PC-9 (cell line): Measurements from ENCODE around the gene SEC16A. TPM values are rescaled to one million over a fixed set of nuclear protein-coding genes. Genes with fewer than 3 reads are reported as not detected.

ENCODE experiments used
- BruUV-seq: library from RNA; stranded (reverse); fragments of 400-500 nt; replicated peaks from 2 replicates; lab custom pipeline; 2021; lab: Mats Ljungman, UMichigan
- CTCF ChIA-PET: fragments of 300-600 bp; sonication (Branson Sonifier 250); formaldehyde crosslinking; loops from one replicate; lab custom pipeline; 2022; ENCODE audit warnings: antibody characterized with exemption; lab: Charles Lee
- POLR2A ChIA-PET: fragments of 300-600 bp; sonication (Branson Sonifier 250); formaldehyde crosslinking; loops from one replicate; lab custom pipeline; 2022; ENCODE audit warnings: antibody characterized with exemption; ENCODE audit not compliant: unreplicated experiment; lab: Charles Lee
- DNase-seq, 2 experiments: peaks; one replicate each; pipeline versions ENCODE4 v3.0.0 to v3.0.0-alpha.2; 2015 to 2022; ENCODE audit warnings: mixed read lengths in 1 of 2
- H2AFZ ChIP-seq: fragments of 200-600 bp; sonication (generic); 2 replicates; pipeline ENCODE4 v1.8.1; 2017; ENCODE audit warnings: antibody characterized with exemption
- H3F3A ChIP-seq: fragments of 200-600 bp; sonication (generic); 2 replicates; pipeline ENCODE4 v1.8.1; 2017; ENCODE audit warnings: antibody characterized with exemption, mild to moderate bottlenecking, low read depth; ENCODE audit not compliant: insufficient read depth
- H3K27ac ChIP-seq: fragments of 200-600 bp; sonication (generic); 2 replicates; pipeline ENCODE4 v1.6.1; 2016; ENCODE audit warnings: mixed run types
- H3K27me3 ChIP-seq: fragments of 200-600 bp; sonication (generic); 2 replicates; pipeline ENCODE4 v1.6.1; 2016; ENCODE audit warnings: low read depth, mixed run types; ENCODE audit not compliant: insufficient read depth
- H3K36me3 ChIP-seq: fragments of 200-600 bp; sonication (generic); 2 replicates; pipeline ENCODE4 v1.6.1; 2016; ENCODE audit warnings: low read depth, mixed run types
- H3K4me1 ChIP-seq: fragments of 200-600 bp; sonication (generic); replicated peaks from 2 replicates; pipeline ENCODE4 v1.6.1; 2016; ENCODE audit warnings: mixed run types; ENCODE audit not compliant: insufficient read depth
- H3K4me2 ChIP-seq: fragments of 200-600 bp; sonication (generic); 2 replicates; pipeline ENCODE4 v1.6.1; 2017; ENCODE audit warnings: mixed run types
- H3K4me3 ChIP-seq: fragments of 200-600 bp; sonication (generic); 2 replicates; pipeline ENCODE4 v1.6.1; 2016; ENCODE audit warnings: mixed run types
- H3K79me2 ChIP-seq: fragments of 200-600 bp; sonication (generic); 2 replicates; pipeline ENCODE4 v1.6.1; 2017; ENCODE audit warnings: low read depth, mixed run types
- H3K9me2 ChIP-seq: fragments of 200-600 bp; sonication (generic); 2 replicates; pipeline ENCODE4 v1.8.1; 2017; ENCODE audit warnings: mild to moderate bottlenecking; ENCODE audit not compliant: insufficient read depth
- H3K9me3 ChIP-seq: fragments of 200-600 bp; sonication (generic); 2 replicates; pipeline ENCODE4 v1.8.1; 2016; ENCODE audit warnings: low read depth; ENCODE audit not compliant: insufficient read depth
- H4K20me1 ChIP-seq: fragments of 200-600 bp; sonication (generic); 2 replicates; pipeline ENCODE4 v1.8.1; 2017; ENCODE audit not compliant: insufficient read depth
- EZH2 ChIP-seq: fragments of 200-600 bp; sonication (generic); IDR thresholded peaks from 2 replicates; pipeline ENCODE4 v1.8.0; 2017; ENCODE audit warnings: antibody characterized with exemption, low read depth
- intact Hi-C: fragments of 100-400 bp; cut with micrococcal nuclease; formaldehyde crosslinking; loops from one replicate; pipeline ENCODE4 v1.10.0; 2022; ENCODE audit not compliant: unreplicated experiment
- microRNA-seq: library from miRNA; unstranded; fragments of <30 nt; microRNA quantifications from one replicate; pipeline ENCODE4 v1.2.0, GENCODE V29; 2021; ENCODE audit warnings: borderline number of aligned reads, borderline replicate concordance
- total RNA-seq: library from RNA; stranded (reverse); gene quantifications from 2 replicates; pipeline ENCODE4 v1.2.3, GENCODE V29; 2021
- TF ChIP-seq, protein P1 (sequence below): fragments of 200-600 bp; sonication (generic); conservative IDR thresholded peaks from 2 replicates; pipeline ENCODE4 v1.6.1; 2017; ENCODE audit warnings: mixed run types, antibody characterized with exemption, mild to moderate bottlenecking, moderate library complexity

The SEC16A gene
- total RNA-seq, 1 experiment from 2014 or later, result 81.8 TPM

DNA sequence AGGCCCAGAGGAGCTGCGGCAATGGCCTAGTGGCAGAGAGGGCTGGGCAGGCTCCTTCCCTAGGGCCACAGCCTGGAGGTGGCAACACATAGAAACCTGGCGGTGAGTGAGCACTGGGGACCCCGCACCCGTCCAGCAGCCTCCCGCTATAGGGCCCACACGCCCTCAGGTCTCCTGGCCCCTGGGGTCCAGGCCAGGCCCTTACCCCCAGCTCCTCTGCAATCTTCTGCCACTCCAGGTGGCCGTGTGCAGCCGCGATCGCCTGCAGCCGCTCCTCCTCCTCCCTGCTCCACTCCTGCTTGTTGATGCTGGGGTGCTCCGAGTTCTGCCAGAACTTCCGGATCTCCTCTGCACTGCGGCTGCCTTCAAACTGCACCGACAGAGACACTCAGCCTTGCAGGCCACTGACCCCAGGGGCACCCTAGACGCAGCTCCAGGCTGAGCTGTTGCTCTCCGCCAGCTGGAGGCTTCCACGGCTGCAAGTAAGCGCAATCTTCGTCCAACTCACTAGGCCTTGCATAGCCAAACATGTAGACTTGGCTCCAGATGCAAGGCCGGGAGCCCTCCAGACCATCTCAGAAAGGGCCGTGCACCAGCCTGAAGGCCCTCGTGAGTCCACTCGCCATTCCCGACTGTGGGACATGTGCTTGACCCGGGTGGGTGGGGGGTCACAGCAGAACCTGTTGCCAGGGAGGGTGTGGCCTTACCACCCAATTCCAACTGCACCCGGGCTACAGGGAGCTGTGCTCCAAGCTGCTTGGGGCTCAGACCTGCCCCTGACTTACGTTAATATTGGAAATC lies 90.9 kb downstream of the SEC16A start:
- no peaks in the 10 kb centered on the region for H3K4me1 ChIP-seq
- H3K4me2 ChIP-seq, result no peak overlapping the region
- H3K36me3 ChIP-seq, result peaks cover 13% of the 10 kb centered on the region; the same call in 1 of the 2 replicates
- H3K9me2 ChIP-seq, result no peaks in the 10 kb centered on the region
- H4K20me1 ChIP-seq, result no peaks in the 10 kb centered on the region
- POLR2A ChIA-PET, result interaction anchor here (0.6 kb wide), 1 partner anchor 29 kb away, joined by 6 read pairs; no protein-coding TSS in a partner anchor
- no peaks in the 10 kb centered on the region for H3F3A ChIP-seq
- no peak for DNase-seq
- no peak for TF ChIP-seq EZH2
- TF ChIP-seq, protein P1, sequence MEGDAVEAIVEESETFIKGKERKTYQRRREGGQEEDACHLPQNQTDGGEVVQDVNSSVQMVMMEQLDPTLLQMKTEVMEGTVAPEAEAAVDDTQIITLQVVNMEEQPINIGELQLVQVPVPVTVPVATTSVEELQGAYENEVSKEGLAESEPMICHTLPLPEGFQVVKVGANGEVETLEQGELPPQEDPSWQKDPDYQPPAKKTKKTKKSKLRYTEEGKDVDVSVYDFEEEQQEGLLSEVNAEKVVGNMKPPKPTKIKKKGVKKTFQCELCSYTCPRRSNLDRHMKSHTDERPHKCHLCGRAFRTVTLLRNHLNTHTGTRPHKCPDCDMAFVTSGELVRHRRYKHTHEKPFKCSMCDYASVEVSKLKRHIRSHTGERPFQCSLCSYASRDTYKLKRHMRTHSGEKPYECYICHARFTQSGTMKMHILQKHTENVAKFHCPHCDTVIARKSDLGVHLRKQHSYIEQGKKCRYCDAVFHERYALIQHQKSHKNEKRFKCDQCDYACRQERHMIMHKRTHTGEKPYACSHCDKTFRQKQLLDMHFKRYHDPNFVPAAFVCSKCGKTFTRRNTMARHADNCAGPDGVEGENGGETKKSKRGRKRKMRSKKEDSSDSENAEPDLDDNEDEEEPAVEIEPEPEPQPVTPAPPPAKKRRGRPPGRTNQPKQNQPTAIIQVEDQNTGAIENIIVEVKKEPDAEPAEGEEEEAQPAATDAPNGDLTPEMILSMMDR, result no peak
- no peaks in the 10 kb centered on the region for H3K27me3 ChIP-seq
- H3K27ac ChIP-seq, result no peak overlapping the region
- H2AFZ ChIP-seq, result no peak overlapping the region
- H3K4me3 ChIP-seq, result no peak overlapping the region
- no peaks in the 10 kb centered on the region for H3K9me3 ChIP-seq
- intact Hi-C loops, result no loop called here
- CTCF ChIA-PET, result no interaction called here
- no peaks in the 10 kb centered on the region for H3K79me2 ChIP-seq
- no TSS peak for BruUV-seq

Small RNA genes lying within 50 kb of the gene (microRNA-seq; reads per million reads assigned to microRNA genes)
- not detected for gene MIR4673

Other genes with a start within 250 kb of the SEC16A start
- 34.6 and 40.8 TPM in 2 replicates for gene QSOX2, start 237.2 kb downstream of the SEC16A start, total RNA-seq
- 2.7 and 5.2 TPM in 2 replicates for gene CCDC187, start 178.9 kb downstream of the SEC16A start, total RNA-seq
- 5.5 and 9.5 TPM in 2 replicates for gene GPSM1, start 155.5 kb downstream of the SEC16A start, total RNA-seq
- 9.1 and 19.1 TPM in 2 replicates for gene DNLZ, start 119.3 kb downstream of the SEC16A start, total RNA-seq
- 13.6 and 14.0 TPM in 2 replicates for gene CARD9, start 109.4 kb downstream of the SEC16A start, total RNA-seq
- gene SNAPC4, start 82.9 kb downstream of the SEC16A start, total RNA-seq, result 13.3 and 14.4 TPM in 2 replicates
- gene ENTR1, start 72.4 kb downstream of the SEC16A start, total RNA-seq, result 67.9 and 82.9 TPM in 2 replicates
- 78.1 and 86.5 TPM in 2 replicates for gene PMPCA, start 72.4 kb downstream of the SEC16A start, total RNA-seq
- 18.2 and 22.5 TPM in 2 replicates for gene INPP5E, start 43.2 kb downstream of the SEC16A start, total RNA-seq
- 39.2 and 51.4 TPM in 2 replicates for gene NOTCH1, start 63.0 kb upstream of the SEC16A start, total RNA-seq
- gene EGFL7, start 179.9 kb upstream of the SEC16A start, total RNA-seq, result 53.1 and 70.7 TPM in 2 replicates
- 124 and 136 TPM in 2 replicates for gene AGPAT2, start 204.4 kb upstream of the SEC16A start, total RNA-seq
- 19.0 and 32.6 TPM in 2 replicates for gene DIPK1B, start 229.5 kb upstream of the SEC16A start, total RNA-seq